GM21619 (cell line): Measurements from ENCODE around the gene SEC61A1.

Experiments
- ATAC-seq: cut with Tn5 transposase; IDR thresholded peaks from one replicate; pipeline ENCODE4 v1.9.1; 2021; ENCODE audit not compliant: unreplicated experiment

The SEC61A1 gene

DNA sequence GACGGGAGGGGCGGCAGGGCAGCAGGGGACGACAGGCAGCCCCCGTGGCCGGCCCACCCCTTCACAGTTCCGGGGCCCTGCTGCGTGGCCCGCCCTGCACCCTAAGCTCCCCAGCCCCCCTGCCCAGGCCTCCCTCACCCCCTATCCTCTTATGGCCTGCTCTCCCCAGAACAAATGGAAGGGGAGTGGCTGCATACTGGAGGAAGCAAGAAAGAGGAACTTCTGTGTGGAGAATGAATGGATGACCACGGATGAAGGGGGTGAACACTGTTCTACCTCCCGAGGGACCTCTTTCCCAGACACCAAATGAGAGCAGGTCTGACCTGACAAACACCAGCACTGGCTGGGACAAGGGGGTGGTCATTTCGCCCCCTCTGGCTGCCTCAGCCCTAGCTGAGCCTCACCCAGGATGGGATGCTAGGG lies 25.0 kb downstream of the SEC61A1 start:
- ATAC-seq: no peak

DNA sequence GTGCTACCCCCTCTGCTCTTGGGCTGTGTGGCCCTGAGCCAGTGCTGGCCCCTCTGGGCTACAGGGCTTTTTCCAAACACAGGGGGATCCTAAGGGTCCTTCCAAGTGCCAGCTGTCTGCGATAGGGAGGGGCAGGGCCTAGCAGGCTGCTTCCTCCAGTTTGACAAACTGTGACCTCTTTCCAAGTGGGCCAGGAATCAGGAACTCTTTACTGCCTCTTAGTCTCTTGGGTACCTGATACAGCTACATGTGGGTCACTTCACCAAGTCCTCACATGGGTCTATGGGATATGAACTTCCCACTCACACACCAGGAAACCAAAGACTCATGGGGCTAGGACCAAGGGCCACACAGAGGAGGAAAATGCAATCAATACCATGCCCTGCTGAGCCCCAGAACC lies 25.4 kb downstream of the SEC61A1 start:
- ATAC-seq: no peak

DNA sequence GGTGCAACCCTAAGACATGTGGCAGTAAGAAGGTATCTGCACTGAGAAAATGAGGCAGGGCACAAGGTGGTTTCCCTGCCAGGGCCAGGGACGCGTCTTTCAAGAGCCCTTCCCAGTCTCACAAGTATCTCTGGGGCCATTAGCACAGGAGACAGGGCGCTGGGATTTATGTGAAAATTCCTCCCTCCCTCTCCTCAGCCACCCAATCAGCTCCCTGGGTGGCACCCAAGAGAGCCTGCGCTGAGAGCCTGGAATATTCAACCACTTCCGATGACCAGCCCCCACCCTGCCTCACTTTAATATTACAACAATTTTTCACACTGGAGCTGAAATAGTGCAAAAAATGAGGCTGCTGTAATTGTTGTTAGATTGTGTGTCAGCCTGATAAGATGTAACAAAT lies 26.1 kb downstream of the SEC61A1 start:
- no peak for ATAC-seq

DNA sequence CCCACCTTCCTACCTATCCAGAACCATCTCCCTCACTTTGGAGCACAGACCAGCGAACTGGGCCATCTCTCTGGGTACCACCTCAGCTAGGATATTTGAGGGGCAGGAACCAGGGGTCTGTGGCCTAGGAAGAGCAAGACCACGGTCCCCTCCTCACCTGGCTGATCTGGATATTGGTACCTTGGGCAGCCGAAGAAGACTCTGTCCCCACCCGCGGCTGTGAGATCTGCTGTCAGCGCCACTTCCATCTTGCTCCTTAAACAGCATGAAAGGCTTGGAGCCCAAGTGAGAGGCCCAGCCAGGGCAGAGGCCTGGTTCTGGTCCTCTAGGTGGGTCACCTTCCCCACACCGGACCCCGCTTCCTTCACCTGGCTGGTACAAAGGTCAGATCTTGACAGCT lies 26.6 kb downstream of the SEC61A1 start:
- ATAC-seq: no peak

DNA sequence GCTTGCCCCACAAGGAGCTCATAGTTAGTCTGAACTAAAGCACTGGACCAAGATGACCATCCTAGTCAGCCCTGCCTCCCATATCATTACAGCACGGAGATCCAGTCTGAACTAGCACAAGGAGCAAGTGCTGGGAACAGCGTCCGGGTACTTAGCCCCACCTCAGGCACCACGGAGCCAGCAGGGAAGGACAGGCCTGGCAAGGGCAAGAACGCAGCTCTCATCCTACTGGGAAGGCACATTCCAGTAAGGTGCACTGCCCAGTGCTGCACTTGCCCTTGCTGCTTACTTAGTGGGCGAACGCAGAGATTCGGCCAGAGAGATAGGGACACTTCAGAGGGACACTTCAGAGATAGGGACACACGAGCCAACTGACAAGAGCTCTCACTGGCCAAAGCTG lies 27.6 kb downstream of the SEC61A1 start:
- no peak for ATAC-seq

DNA sequence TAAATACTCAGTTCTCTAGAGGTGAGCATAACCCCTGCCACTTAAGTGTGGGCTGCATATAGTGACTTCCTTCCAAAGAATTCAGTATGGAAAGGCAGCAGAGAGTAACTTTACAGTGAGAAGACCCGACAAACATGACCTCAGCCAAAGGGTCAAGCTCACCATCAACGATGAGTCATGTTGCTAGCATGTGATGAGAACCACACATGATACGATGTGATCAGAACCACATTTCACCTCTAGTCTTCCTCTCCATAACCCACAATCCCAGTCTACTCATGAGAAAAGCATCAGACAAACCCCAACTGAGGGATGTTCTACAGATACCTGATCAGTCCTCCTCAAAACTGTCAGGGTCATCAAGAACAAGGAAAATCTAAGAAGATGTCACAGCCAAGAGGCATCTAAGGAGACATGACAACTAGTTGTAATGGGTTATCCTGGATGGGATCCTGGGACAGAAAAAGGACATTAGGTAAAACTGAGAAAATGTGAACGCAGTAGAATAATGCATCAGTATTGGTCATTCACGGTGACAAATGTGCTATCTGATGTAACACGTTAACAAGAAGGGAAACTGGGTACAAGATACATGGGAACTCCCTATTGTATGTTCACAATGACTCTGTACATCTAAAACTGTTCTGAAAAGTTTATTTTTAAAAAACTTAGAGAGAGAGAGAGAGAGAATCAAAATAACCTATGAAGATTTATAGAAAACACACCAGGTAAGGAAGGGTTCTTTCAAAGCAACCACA lies 28.3 kb downstream of the SEC61A1 start:
- ATAC-seq: no peak

DNA sequence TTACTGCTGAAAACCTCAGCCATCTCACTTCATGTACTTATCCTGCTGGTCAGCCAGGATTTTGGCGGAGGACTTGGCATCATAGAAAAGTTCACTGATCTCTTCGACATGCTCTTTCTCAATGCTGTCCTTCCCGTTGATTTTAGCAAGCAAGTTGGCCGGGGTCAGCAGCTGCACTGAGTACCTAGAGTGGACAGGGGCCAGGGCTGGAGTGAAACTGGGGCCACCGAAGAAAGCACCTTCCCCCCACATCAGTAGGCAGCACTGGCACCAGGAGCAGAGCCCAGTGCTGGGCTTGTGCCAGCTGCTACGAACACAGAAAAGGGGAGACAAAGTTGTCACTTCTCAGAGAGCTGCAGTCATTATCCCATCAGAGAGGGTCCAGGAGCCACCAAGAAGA lies 29.0 kb downstream of the SEC61A1 start:
- ATAC-seq: no peak

DNA sequence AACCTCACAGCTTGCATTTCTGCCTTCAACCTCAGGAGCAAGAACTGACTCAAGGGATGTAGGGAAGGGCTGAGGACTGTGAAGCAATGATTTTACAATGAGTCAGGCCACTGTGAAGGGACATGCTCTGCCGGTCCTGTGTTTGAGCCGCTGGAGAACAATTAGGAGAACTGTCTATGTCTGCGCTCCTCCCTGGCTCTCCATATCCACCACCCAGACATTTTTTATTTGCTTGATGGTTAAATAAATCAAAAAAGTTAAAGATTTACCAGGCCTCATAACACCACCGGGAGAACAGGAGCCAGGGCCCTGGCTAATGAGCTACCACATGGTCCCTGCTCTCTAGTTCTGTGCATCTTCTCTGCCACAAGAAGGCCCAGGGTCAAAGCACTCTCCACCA lies 29.6 kb downstream of the SEC61A1 start:
- no peak for ATAC-seq

DNA sequence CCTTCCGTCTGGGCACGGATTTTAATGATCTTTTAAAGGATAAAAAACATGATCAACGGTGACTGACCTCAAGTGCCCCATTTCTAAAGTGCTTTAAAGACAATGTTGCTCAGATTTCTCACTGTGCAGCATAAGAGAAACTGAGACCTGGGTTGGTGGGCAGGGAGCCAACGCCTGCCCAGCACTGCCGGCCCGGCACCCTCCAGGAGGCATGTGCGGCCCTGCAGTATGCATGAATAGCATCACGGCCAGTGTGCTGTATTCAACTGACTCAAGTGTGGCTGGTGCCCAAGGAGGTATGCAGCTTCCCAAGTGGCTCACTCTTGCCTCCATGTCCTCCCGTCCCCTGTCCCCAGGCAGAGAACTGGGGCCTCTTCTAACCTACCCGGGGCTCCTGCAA lies 30.3 kb downstream of the SEC61A1 start:
- no peak for ATAC-seq

DNA sequence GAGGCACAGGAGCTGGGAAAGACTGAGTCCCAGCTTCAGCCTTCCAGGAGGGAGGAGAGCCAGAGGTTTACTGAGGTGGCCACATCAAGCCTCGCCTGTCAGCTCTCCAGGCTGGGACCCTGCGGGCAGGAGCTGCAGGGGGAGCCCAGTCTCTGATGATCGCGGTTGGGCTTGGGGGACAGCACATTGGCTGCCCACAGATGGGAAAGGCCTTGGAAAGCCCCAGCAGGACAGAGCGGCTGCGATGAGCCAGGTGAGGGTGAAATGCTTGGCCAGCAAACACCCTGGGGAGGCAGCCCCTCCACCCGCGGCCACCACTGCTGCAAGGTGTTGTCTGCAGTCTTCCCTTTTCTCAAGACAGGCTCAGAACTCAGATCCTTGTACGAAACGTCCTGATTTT lies 31.2 kb downstream of the SEC61A1 start:
- ATAC-seq: no peak

DNA sequence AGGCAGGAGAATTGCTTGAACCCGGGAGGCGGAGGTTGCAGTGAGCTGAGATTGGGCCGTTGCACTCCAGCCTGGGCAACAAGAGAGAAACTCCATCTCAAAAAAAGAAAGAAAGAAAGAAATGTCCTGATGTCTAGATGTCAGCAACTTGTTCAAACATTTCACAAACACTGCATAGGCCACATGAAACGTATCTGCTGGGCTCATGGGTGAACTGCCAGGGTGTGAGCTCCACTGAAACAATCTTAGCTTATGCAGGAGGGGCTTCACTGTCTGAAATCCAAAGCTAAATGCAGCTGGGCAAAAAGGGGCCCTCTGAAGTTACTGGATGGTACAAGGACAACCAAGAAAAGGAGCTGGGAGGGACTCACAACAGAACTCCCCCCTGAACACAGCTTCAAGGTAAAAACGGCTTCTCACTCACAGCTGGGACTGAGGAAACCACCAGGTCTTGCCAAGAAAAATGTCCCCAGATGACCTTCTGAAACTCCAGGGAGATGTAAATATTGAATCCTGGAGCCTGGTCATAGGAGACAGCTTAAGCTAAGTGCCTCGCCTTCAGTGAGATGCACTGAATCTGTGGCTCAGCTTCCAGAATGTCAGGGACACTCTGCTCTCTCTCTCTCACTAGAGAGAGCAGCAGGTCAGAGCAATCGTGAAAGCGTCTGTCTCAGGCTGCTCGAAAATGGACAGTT lies 31.9 kb downstream of the SEC61A1 start:
- ATAC-seq: no peak

DNA sequence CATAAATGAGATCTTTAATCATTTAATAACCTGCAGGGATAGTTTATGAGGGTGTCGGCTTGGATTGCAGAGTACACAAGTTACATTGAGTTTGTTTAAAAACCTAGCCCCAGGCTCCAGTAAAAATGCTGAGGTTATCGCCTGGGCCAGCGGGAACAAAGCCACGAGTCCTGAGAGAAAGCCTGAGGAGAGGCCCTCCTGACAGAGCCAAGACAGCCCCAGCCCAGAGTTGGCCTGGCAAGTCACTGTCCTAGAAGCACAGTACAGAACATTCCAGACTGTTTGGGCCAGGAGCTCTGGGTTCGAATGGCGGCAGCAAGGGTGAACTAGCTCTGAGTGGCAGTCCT lies 32.4 kb downstream of the SEC61A1 start:
- ATAC-seq: no peak

DNA sequence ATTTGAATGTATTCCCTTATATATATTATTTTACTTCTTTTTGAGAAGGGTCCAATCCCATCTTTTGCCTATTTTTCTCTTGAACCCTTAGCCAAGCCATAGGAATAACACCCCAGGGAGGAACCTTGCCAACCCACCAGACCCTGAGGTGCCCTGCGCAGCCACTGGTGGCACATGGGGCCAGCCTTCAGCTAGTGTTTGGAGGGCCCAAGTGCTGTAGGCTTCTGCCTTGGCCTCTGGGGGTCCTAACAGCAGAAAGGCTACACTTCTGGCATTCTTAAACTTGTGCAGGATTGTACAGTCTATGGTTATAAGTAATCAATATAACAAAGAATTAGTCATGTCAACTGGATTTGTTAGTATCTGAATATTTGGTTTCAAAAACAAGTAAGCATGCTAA lies 36.9 kb downstream of the SEC61A1 start:
- ATAC-seq: no peak

DNA sequence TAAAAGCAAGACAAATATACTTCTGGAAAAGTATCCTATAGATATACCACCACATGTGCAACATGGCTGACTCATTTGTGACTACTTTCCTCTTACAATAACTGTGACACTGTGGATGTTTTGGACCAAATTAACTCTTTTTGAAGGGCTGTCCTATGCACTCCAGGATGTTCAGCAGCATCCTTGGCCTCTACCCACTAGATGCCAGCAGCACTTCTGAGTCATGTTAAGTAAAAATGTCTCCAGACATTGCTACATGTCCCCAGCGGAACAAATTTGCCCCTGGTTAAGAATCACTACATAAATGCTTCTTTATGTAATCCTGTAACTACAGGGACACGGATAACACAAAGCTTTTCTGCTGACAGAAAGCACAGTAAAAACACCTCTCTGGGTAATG lies 39.3 kb downstream of the SEC61A1 start:
- no peak for ATAC-seq

DNA sequence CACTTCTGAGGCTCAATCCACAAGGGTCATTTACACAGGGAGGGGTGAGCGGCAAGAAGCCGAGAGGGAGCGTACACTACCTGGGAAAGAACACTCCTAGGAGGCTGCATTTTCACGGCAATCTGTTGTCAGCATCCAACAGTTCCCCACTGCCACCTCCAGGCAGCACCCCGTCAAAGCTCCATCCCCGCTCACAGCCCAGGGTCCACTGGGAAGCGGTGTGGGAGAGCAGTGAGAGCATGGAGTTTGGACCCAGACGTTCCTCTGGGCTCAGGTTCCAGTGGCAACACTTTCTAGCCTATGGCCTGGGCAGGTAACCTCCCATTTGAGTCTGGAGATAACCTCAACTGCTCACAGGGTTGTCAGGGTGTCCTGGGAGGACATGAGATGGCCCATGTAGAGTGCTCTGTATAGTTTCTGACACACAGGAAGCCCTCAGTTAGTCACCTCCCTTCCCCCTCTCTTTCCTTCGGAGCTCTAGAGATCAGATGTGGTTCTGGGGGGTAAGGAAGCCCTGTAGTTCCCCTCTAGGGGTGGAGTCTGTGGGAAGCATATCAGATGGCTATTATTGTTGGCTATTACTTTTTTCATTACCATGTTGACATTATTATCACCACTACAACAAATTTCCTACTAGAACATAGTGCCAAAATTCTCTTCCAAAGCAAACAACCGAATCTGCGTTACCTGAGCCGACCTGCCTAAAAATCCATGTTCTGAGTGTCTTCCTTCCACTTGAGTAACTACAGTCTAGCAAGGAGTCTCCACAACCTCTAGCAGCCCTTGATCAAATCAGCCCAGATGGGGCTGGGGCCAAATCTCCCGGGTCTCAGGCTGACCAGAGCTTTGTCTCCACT lies 42.3 kb downstream of the SEC61A1 start:
- no peak for ATAC-seq

DNA sequence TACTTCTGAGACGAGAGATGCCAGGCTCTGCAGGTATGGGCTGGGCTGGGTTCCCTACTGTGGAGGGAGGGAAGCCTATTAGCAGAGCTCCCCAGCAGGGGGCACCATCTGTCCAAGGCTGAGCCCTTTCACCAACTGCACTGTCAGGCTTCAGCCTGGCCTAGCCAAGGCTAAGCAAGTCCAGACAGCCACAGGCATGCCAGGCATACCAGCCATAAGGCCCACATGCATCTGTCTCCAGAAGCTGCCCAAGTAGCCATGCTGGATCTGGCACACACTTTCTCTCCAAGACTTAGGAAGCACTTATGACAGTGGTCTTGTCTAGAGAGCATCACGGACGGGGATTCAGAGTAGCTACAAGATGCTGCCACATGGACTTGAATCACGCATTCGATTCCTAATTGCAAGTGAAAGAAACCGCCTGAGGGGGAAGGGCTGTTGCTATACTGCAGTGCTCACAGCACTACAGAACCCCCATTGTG lies 43.0 kb downstream of the SEC61A1 start:
- peak; percentile 76 for ATAC-seq

DNA sequence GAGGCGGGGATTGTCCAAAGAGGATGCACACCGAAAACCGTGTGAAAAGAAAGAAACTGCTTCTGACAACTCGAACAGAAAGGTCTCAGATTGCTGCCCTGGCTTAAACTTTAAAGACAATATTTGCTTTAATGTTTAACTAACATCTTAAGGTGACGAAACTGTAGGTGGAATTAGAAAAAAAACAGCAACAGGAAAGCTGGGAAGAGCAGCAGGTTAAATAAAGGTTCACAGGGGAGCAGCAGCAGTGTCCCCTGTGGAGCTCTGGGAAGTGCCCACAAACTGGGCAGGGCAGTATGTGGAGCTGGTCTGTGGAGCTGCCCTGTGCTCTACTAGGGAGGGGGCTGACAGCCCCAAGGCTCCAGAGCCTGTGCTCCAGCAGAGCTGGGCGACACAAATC lies 46.0 kb downstream of the SEC61A1 start:
- ATAC-seq: no peak

DNA sequence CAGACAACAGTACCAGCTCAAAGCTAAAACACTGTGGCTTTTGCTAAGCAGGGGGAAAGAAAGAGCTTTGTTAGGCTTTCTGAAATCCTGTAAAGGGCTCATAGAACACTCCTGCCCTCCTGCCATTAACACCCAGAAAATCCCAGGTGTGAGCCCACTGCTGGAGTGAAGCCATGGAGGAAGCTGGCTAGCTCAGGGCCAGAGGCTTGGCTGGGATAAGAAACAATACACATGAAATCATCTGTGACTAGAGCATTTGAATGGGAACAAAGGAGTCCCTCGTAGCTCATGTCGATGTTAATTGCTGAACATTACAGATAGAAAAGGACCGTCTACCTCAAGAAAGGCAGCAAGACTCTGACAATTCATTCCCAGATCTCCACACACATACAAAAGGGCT lies 47.9 kb downstream of the SEC61A1 start:
- ATAC-seq: no peak

DNA sequence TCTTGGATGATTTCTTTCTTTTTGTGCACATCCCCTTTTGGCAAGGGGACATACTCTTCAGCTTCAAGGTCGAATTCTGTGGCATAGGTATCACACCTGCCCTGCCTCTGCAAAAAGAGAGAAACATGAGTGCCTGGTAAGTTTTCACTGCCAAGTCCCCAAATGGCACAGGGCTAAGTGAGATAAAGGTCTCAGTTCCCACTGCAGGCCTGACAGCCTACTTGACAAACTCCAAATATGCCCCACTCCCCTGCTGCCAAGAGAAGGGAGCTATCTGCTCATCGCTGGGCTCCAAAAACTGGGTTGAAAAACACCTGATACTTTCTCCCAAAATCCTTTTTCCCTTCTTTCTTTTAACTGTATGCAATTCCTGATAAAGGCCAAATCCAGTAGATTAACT lies 48.4 kb downstream of the SEC61A1 start:
- no peak for ATAC-seq

DNA sequence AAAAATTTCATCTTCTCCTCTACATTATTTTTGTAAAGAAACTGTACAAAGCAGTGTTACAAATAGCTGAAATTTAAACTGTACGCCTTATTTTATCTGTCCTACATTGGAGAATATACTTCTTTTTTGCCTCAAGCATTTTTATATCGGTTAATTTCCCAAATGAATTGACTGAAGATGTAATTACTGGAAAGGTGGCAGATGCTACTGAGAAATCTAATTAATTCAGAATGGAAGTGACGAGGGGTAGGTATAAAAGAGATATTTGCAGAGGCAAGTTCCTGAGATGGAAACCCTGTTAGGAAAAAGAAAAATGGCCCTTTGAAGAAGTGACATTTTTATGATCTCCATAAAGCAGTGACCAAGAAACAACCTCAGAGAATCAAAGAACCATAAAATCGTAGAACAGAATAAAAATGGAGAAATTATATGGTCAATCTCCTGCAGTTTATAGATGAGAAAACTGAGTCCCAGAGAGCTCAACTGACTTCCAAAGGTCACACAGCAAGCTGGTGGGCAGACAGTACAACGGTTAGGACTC lies 51.0 kb downstream of the SEC61A1 start:
- no peak for ATAC-seq

DNA sequence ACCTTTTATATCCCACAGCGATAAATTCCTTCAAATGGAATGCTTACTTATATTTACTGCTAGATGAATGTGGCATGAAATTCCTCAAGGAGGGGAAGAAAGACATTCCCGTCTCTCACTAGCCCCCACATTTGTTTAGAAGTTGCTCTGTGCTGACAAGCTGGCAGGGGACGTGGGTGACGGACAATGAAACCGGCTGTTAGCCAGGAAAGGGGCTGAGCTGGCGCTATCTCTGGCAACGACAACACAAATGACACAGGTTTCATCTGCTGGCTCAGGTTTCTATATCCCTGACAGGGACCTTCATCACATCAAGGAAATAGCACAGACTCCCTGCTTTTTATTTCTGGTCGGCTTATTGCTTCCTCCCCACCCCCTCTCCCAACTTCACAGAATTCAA lies 55.6 kb downstream of the SEC61A1 start:
- no peak for ATAC-seq

DNA sequence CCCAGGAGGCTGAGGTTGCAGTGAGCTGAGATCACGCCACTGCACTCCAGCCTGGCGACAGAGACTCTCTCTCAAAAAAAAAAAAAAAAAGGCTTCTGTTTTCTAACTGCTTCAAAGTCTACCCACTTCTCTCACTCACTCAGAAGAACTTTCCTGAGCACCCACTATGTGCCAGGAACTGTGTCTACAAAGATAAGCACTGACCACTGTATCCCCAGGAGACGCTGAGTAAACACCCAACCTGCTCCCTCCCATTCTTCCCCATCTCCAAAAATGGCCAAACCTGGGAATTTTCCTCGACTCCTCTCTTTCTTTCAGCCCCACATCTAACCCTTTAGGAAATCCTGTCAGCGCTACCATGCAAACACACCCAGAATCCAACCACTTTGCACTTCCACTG lies 58.9 kb downstream of the SEC61A1 start:
- no peak for ATAC-seq
